ENCODE data around the gene NECTIN4.

The NECTIN4 gene

DNA sequence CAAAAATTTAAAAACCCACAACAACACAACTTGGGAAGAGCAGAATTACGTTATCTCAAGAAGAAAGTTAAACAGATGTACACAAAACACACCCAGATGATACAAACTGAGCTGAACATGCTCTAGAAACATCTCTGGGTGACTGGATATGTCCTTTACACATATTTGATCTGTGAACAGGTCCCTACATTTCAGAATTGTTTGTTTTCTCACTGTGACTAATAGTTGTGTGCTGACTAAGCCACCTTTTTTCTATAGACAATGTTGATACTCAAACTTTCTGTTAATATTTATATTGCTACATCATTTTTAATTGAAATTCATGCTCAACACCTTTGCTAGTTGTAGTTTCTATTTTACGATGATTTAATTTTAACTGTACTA, 67.4 kb downstream of the NECTIN4 start:
- no peaks in the 10 kb centered on the region for H3K4me1 ChIP-seq
- TF ChIP-seq, protein P1, sequence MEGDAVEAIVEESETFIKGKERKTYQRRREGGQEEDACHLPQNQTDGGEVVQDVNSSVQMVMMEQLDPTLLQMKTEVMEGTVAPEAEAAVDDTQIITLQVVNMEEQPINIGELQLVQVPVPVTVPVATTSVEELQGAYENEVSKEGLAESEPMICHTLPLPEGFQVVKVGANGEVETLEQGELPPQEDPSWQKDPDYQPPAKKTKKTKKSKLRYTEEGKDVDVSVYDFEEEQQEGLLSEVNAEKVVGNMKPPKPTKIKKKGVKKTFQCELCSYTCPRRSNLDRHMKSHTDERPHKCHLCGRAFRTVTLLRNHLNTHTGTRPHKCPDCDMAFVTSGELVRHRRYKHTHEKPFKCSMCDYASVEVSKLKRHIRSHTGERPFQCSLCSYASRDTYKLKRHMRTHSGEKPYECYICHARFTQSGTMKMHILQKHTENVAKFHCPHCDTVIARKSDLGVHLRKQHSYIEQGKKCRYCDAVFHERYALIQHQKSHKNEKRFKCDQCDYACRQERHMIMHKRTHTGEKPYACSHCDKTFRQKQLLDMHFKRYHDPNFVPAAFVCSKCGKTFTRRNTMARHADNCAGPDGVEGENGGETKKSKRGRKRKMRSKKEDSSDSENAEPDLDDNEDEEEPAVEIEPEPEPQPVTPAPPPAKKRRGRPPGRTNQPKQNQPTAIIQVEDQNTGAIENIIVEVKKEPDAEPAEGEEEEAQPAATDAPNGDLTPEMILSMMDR (IDR thresholded peaks at IDR 0.05; ENCODE audit: low read depth, low read length): no peak
- no peaks in the 10 kb centered on the region for H3K36me3 ChIP-seq
- H3K9me3 ChIP-seq: no peaks in the 10 kb centered on the region
- no peak for DNase-seq
- no peak overlapping the region for H3K4me3 ChIP-seq (ENCODE audit: low read depth, low read length)
- peaks cover 41% of the 10 kb centered on the region for H3K27me3 ChIP-seq

DNA sequence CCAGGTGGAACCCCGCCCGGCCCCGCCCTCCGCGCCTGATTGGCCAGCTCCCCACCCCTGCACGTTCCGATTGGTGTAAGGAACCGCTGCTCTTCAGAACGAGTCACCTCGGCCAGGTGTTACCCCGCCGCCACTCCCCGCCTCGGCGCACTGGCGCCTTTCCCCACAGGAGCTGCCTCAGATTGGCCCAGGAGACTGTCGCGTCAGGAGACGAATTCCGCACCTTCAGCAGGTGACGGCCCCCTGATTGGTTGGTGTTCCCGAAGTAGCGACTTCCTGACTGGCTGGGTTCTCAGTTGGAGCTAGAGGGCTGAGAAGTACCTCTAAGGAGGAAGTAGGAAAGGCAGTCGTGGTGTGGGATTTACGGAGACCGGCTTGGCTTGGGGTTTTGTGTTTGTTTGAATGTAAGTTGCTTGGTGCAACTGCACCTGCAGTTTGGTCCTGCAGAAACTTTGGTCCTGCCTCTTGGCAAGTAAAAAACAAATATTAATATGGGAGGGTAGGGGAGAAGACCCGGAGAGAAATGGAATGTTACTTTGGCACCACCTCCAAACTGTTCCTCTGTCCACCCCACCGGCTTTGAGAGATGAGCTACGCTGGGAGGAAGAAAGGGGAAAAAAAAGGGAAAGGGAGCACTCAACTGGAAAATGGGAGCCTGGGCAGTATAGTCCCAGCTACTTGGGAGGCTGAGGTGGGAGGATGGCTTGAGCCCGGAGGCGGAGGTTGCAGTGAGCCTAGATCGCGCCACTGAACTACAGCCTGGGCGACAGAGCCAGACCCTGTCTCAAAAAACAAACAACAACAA, 68.0 kb downstream of the NECTIN4 start:
- H3K4me1 ChIP-seq: no peaks in the 10 kb centered on the region
- peaks cover 41% of the 10 kb centered on the region for H3K27me3 ChIP-seq
- no peaks in the 10 kb centered on the region for H3K36me3 ChIP-seq
- peak overlapping the region; percentile 33 for H3K4me3 ChIP-seq (ENCODE audit: low read depth, low read length)
- peak; percentile 29 for DNase-seq
- no peaks in the 10 kb centered on the region for H3K9me3 ChIP-seq
- TF ChIP-seq, protein P1 (IDR thresholded peaks at IDR 0.05; ENCODE audit: low read depth, low read length): no peak

Measured in BE2C (cell line).